Activated CD4-positive, alpha-beta T cell treated with anti-CD3 and anti-CD28 coated beads for 36 hours (primary cell): Measurements from ENCODE around the gene DCUN1D2. TPM values are rescaled to one million over a fixed set of nuclear protein-coding genes. Genes with fewer than 3 reads are reported as not detected.
"Not testable (repeated sequence)": the region's sequence is repeated elsewhere in the genome, so short reads cannot be mapped to it uniquely, and the experiment has no call there.

Source experiments
- ATAC-seq: fragments of 200-7000 bp; cut with Tn5 transposase; one replicate; pipeline ENCODE4 v1.10.0; 2021; ENCODE audit warnings: mild to moderate bottlenecking, moderate library complexity
- CTCF ChIA-PET: fragments of 350-600 bp; sonication (Branson Sonifier 250); formaldehyde crosslinking; loops from one replicate; lab custom pipeline; 2021; ENCODE audit warnings: antibody characterized with exemption; lab: Charles Lee
- POLR2A ChIA-PET: fragments of 350-600 bp; sonication (Branson Sonifier 250); formaldehyde crosslinking; loops from one replicate; lab custom pipeline; 2021; ENCODE audit warnings: antibody characterized with exemption, inconsistent platforms; lab: Charles Lee
- DNase-seq: peaks from one replicate; pipeline ENCODE4 v3.0.0-alpha.2; 2020
- H3K27ac Mint-ChIP-seq: one replicate; pipeline ENCODE4 v1.8.0; 2021; ENCODE audit warnings: mixed read lengths
- H3K27me3 Mint-ChIP-seq: one replicate; pipeline ENCODE4 v1.8.0; 2021; ENCODE audit warnings: mixed read lengths
- H3K36me3 Mint-ChIP-seq: one replicate; pipeline ENCODE4 v1.8.0; 2021; ENCODE audit warnings: low read depth, mixed read lengths
- H3K4me1 Mint-ChIP-seq: one replicate; pipeline ENCODE4 v1.8.0; 2021; ENCODE audit warnings: mixed read lengths
- H3K4me3 Mint-ChIP-seq: one replicate; pipeline ENCODE4 v1.8.0; 2021; ENCODE audit warnings: mild to moderate bottlenecking, moderate library complexity, mixed read lengths
- H3K9me3 Mint-ChIP-seq: one replicate; pipeline ENCODE4 v1.8.0; 2021; ENCODE audit warnings: low read depth, mixed read lengths
- intact Hi-C, 2 experiments: fragments of 100-400 bp; cut with DNase I in 1 of 2; cut with micrococcal nuclease in 1 of 2; formaldehyde crosslinking; loops; one replicate each; pipeline versions ENCODE4 v1.14.2 to v1.15.1; 2022 to 2024; cut with DNase I, micrococcal nuclease
- total RNA-seq, 2 experiments: library from RNA; stranded (reverse); gene quantifications; one replicate each; pipeline ENCODE4 v1.2.3, GENCODE V29; 2021

DCUN1D2 gene
- total RNA-seq, 2 experiments from 2014 or later = 12.1 to 15.3 TPM

DNA sequence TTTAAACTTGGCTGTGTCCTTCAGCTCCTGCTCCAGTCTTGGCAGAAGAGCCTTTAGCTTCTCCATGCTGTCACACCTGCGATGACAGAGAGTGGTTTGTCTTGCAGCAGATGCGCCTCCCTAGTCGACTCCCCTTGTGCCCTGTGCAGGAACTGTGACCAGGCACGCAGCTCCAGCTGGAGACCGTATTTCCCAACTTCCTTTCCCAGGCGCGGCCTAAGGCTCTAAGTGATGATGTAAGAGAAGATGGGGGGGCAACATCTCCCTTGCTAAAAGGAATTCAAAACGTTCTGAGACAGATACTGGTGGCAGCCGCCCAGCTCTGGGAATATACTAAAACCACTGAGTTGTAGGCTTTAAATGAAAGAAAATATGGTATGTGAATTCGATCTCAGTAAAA lies 16.3 kb downstream of the DCUN1D2 start:
- Mint-ChIP-seq H3K4me1 (no peaks in the 10 kb centered on the region), H3K36me3 (peaks cover 47% of the 10 kb centered on the region), H3K27ac (no peak overlapping the region), H3K4me3 (no peak overlapping the region), H3K27me3 (no peaks in the 10 kb centered on the region), H3K9me3 (no peaks in the 10 kb centered on the region)
- CTCF ChIA-PET = interaction anchor here (0.6 kb wide), 1 partner anchor 269 kb away, joined by 3 read pairs; no protein-coding TSS in a partner anchor
- DNase-seq = no peak
- ATAC-seq = no peak
- POLR2A ChIA-PET = no interaction called here
- intact Hi-C loops = no loop called here

DNA sequence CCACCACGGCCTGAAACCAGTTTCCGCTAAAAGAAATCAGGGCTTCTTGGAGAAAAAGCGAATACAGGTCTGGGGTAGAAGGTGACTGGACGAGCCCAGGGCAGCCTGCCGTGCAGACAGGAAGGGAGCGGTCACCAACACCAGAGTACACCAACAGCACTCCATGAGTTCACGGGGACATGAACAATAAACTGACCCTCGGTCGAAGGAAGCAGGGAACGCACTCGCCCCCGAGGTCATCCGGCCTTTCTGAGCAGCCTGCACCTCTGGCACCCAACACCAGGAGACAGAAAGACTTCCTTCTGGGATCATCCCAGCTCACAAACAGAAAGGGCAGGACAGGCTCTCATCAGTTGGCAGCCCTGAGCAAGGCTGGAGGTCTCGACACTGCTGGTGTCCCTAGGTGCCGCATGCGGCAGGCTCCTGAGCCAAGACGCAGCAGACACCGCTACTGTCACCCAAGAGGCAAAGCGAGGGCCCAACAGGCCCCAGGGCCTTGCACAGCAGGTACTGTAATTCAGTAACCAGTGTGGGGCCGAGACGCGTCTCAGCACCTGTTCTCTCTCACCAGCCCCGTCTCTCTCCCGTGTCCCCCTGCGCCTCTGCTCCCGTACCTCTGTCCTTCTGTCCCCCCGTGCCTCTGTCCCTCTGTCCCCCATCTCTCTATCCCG lies 18.0 kb downstream of the DCUN1D2 start:
- ATAC-seq (no peak), DNase-seq (no peak)
- Mint-ChIP-seq H3K36me3 (peaks cover 43% of the 10 kb centered on the region), H3K9me3 (no peaks in the 10 kb centered on the region), H3K4me3 (no peak overlapping the region), H3K27me3 (no peaks in the 10 kb centered on the region), H3K4me1 (no peaks in the 10 kb centered on the region), H3K27ac (no peak overlapping the region)
- ChIA-PET CTCF (no interaction called here), POLR2A (no interaction called here)
- intact Hi-C loops = no loop called here

DNA sequence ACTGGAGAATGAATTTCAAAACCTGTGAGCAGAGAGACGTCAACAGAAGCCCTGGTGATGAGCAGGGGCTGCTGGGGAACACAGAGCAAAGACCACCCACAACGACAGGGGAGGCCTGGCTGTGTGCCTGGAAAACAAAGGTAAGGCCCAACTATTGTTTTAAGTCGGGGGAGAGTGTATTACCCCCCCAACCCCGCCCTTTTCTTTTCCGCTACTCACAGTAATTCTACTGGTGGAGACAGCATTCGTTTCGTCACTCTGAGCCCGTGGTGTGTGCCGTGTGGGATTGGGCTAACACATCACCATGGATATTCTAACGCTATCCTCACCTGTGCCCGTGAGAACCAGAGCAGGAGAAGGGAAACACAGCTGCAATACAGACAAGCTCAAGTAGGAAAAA lies 18.7 kb downstream of the DCUN1D2 start:
- H3K4me3 Mint-ChIP-seq = no peak overlapping the region
- POLR2A ChIA-PET = no interaction called here
- H3K27ac Mint-ChIP-seq = no peak overlapping the region
- CTCF ChIA-PET = no interaction called here
- ATAC-seq (no peak), DNase-seq (no peak)
- peaks cover 43% of the 10 kb centered on the region for H3K36me3 Mint-ChIP-seq
- intact Hi-C loops = no loop called here
- H3K27me3 Mint-ChIP-seq = no peaks in the 10 kb centered on the region
- no peaks in the 10 kb centered on the region for H3K4me1 Mint-ChIP-seq
- H3K9me3 Mint-ChIP-seq = no peaks in the 10 kb centered on the region

DNA sequence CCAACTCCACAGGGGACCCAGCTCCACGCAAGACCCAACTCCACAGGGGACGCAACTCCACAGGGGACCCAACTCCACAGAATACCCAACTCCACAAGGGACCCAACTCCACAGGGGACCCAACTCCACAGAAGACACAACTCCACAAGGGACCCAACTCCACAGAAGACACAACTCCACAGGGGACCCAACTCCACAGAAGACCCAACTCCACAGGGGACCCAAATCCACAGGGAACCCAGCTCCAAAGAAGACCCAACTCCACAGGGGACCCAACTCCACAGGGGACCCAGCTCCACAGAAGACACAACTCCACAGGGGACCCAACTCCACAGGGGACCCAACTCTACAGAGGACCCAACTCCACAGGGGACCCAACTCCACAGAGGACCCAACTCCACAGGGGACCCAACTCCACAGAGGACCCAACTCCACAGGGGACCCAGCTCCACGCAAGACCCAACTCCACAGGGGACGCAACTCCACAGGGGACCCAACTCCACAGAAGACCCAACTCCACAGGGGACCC lies 19.8 kb downstream of the DCUN1D2 start:
- ATAC-seq, H3K27me3 Mint-ChIP-seq, H3K9me3 Mint-ChIP-seq, intact Hi-C loops, DNase-seq, H3K4me1 Mint-ChIP-seq, H3K27ac Mint-ChIP-seq, H3K4me3 Mint-ChIP-seq, POLR2A ChIA-PET: not testable (repeated sequence)
- CTCF ChIA-PET = interaction anchor here (0.6 kb wide), 2 partner anchors 28 to 527 kb away, joined by 3 to 4 read pairs; no protein-coding TSS in a partner anchor
- H3K36me3 Mint-ChIP-seq = peaks cover 43% of the 10 kb centered on the region

DNA sequence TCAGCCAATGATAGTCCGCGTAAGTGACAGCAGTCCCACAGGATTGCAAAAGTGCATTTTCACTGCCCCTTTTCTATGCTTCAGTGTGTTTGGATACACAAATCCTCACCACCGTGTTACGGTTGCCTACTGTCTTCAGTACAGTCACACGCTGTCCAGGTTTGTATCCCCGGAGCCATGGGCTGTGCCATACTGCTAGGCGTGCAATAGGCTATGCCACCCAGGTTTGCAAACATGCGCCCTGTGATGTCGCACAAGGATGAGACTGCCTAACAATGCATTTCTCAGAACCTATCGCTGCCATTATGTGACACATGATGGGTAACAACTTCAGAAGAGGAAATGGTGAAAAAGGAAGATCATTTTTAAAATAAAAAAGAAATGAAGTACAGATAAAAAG lies 20.4 kb downstream of the DCUN1D2 start:
- CTCF ChIA-PET = interaction anchor here (0.6 kb wide), 1 partner anchor 28 kb away, joined by 4 read pairs; no protein-coding TSS in a partner anchor
- POLR2A ChIA-PET = no interaction called here
- DNase-seq (no peak), ATAC-seq (no peak)
- peaks cover 40% of the 10 kb centered on the region for H3K36me3 Mint-ChIP-seq
- no peak overlapping the region for H3K4me3 Mint-ChIP-seq
- H3K9me3 Mint-ChIP-seq = no peaks in the 10 kb centered on the region
- no peaks in the 10 kb centered on the region for H3K27me3 Mint-ChIP-seq
- H3K4me1 Mint-ChIP-seq = peaks cover 3% of the 10 kb centered on the region
- intact Hi-C loops = no loop called here
- H3K27ac Mint-ChIP-seq = no peak overlapping the region

DNA sequence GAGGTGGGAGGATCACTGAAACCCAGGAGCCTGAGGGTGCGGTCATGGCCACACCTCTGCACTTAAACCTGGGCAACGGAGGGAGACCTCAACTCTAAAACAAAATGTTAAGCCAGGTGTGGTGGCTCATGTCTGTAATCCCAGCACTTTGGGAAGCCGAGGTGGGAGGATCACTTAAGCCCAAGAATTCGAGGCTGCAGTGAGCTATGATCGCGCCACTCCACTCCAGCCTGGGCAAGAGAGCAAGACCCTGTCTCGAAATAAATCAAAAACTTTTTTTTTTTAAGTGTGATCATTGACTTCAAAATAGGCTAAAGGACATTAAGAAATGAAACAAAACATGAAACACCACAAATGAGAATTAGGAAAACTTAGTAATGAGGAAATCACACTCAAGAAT lies 20.9 kb downstream of the DCUN1D2 start:
- H3K36me3 Mint-ChIP-seq = peaks cover 36% of the 10 kb centered on the region
- ChIA-PET POLR2A (no interaction called here), CTCF (no interaction called here)
- peaks cover 3% of the 10 kb centered on the region for H3K4me1 Mint-ChIP-seq
- H3K27me3 Mint-ChIP-seq = no peaks in the 10 kb centered on the region
- ATAC-seq (no peak), DNase-seq (no peak)
- no peak overlapping the region for H3K4me3 Mint-ChIP-seq
- intact Hi-C loops = no loop called here
- no peaks in the 10 kb centered on the region for H3K9me3 Mint-ChIP-seq
- H3K27ac Mint-ChIP-seq = no peak overlapping the region

DNA sequence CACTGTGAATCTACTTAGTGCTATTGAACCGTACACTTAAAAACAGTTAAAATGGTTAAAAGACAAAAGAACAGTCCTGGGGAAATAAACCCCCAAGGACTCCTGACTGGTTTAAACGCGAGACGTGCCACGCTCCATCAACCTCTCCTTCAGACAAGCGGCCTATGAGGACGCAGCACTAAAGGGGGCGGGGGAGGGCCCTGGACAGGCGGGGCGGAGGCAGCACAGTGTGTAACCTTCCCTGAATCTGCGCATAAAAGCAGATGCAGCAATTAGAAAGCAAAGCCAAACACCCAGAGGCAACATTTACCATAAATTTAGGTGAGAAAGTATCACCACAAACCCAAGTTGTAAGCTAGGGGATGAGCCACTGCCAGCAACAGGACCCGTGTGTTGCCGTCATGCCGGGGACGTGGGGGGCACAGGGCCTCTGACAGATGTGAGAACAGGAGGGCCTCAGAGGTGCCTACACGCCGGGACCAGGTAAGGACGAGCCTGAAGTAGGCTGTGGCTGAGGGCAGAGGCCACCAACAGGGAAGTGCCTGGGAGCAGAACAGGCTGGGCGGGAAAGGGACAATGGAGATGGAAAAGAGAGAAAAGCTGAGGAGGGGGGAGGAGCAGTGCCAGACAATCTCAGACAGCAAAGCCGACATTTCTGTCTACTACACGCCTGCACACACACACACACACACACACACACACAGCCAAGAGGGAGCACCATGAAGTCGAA lies 21.9 kb downstream of the DCUN1D2 start:
- ATAC-seq = no peak
- ChIA-PET CTCF (no interaction called here), POLR2A (no interaction called here)
- intact Hi-C loops = no loop called here
- H3K27me3 Mint-ChIP-seq = no peaks in the 10 kb centered on the region
- DNase-seq = no peak
- H3K4me1 Mint-ChIP-seq = peaks cover 3% of the 10 kb centered on the region
- no peaks in the 10 kb centered on the region for H3K9me3 Mint-ChIP-seq
- no peak overlapping the region for H3K27ac Mint-ChIP-seq
- peaks cover 30% of the 10 kb centered on the region for H3K36me3 Mint-ChIP-seq
- H3K4me3 Mint-ChIP-seq = no peak overlapping the region

DNA sequence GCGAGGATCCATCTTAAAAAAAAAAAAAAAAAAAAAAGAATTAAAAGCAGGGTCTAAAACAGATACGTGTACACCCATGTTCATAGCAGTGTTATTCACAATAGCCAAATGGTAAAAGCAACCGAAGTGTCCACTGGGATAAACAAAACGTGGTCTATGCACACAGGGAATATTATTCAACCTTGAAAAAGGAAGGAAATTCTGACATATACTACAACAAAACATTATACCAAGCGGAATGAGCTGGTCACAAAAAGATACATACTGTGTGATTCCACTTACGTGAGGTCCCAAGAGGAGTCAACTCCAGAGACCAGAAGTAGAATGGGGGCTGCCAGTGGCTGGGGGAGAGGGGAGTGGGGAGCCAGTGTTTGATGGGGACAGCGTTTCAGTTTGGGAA lies 22.5 kb downstream of the DCUN1D2 start:
- ChIA-PET CTCF (no interaction called here), POLR2A (interaction anchor here (0.6 kb wide), 1 partner anchor 8 kb away, joined by 4 read pairs; no protein-coding TSS in a partner anchor)
- peaks cover 29% of the 10 kb centered on the region for H3K36me3 Mint-ChIP-seq
- H3K9me3 Mint-ChIP-seq = no peaks in the 10 kb centered on the region
- H3K27me3 Mint-ChIP-seq = no peaks in the 10 kb centered on the region
- no peak overlapping the region for H3K27ac Mint-ChIP-seq
- ATAC-seq = no peak
- no peak overlapping the region for H3K4me3 Mint-ChIP-seq
- no peak for DNase-seq
- intact Hi-C loops = no loop called here
- H3K4me1 Mint-ChIP-seq = peaks cover 3% of the 10 kb centered on the region

DNA sequence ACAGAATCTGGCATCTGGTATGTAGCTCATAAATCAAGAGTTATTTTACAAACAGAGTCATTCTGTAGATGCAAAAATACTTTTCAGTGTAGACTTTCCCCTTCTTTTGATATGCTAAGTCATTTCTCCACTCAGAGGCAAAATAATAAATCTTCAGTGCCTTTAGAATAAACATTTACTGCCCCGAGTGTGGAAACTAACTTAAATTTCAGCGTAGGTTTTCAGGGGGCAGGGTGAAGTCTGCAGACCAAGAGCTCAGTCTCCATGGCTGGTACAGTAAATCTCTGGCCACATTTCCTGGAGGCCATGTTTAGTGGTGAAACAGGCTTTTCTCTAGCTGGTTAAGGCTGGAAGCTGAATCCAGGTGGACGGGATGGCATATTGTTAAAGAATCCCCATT lies 24.1 kb downstream of the DCUN1D2 start:
- Mint-ChIP-seq H3K27me3 (no peaks in the 10 kb centered on the region), H3K36me3 (peaks cover 24% of the 10 kb centered on the region), H3K4me1 (peaks cover 3% of the 10 kb centered on the region), H3K27ac (no peak overlapping the region), H3K9me3 (no peaks in the 10 kb centered on the region), H3K4me3 (no peak overlapping the region)
- DNase-seq (no peak), ATAC-seq (no peak)
- POLR2A ChIA-PET = no interaction called here
- CTCF ChIA-PET = interaction anchor here (1.2 kb wide), 1 partner anchor 8 kb away, joined by 7 read pairs; no protein-coding TSS in a partner anchor
- intact Hi-C loops = no loop called here

DNA sequence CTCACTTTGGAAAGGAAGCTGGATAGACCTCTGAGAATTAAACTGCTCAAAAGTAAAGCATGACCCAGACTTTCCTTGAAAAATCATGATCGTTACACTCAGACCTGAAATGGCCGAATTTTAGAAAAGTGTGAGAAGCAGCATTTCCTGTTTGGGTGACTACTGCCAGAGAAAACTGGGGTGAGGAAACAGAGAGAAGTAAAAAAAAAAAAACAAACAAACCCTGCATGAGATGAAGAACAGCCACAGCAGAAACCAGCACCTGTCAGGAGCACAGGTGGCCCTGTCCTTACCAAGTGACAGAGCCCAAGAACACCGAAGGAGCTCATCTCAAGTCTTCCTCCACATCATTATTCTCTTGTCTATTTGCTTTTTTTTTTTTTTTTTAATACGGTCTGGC lies 25.2 kb downstream of the DCUN1D2 start:
- ATAC-seq = no peak
- Mint-ChIP-seq H3K27me3 (no peaks in the 10 kb centered on the region), H3K4me3 (no peak overlapping the region), H3K9me3 (no peaks in the 10 kb centered on the region), H3K4me1 (peaks cover 3% of the 10 kb centered on the region), H3K27ac (no peak overlapping the region), H3K36me3 (peaks cover 24% of the 10 kb centered on the region)
- POLR2A ChIA-PET = no interaction called here
- intact Hi-C loops = no loop called here
- CTCF ChIA-PET = interaction anchor here (0.6 kb wide), 1 partner anchor 8 kb away, joined by 3 read pairs; no protein-coding TSS in a partner anchor
- DNase-seq = no peak

DNA sequence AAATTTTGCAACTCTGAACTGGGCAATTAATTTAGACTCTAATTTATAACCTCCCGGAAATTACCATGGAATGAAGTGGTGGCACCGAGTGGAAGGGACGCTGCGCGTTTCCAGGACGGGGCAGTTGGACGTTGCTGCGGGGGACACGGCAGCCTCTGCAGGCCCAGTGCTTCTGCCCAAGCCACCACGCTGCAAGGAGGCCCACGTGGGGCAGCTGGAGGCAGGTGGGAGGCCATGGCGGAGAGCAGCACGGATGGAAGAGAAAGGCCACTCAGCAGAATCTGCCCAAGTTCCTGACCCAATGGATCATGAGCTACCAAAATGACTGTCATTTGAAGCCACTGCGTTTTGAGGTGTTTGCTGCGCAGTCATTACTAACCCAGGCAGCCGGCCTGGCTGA lies 26.0 kb downstream of the DCUN1D2 start:
- POLR2A ChIA-PET = no interaction called here
- Mint-ChIP-seq H3K36me3 (peaks cover 25% of the 10 kb centered on the region), H3K4me3 (no peak overlapping the region), H3K9me3 (no peaks in the 10 kb centered on the region), H3K27me3 (no peaks in the 10 kb centered on the region), H3K27ac (no peak overlapping the region), H3K4me1 (peaks cover 3% of the 10 kb centered on the region)
- DNase-seq = no peak
- CTCF ChIA-PET = no interaction called here
- ATAC-seq = no peak
- intact Hi-C loops = no loop called here
